HG03342 (cell line): Measurements from ENCODE around the gene PCCA.
"Not testable (repeated sequence)": the region's sequence is repeated elsewhere in the genome, so short reads cannot be mapped to it uniquely, and the experiment has no call there.

Experiments
- ATAC-seq: cut with Tn5 transposase; IDR thresholded peaks from one replicate; pipeline ENCODE4 v1.9.1; 2021; ENCODE audit warnings: mild to moderate bottlenecking, moderate library complexity; ENCODE audit not compliant: unreplicated experiment

PCCA gene

GRCh38 chr13:100234006-100234405 lies 145.1 kb downstream of the PCCA start:
- no peak for ATAC-seq

DNA sequence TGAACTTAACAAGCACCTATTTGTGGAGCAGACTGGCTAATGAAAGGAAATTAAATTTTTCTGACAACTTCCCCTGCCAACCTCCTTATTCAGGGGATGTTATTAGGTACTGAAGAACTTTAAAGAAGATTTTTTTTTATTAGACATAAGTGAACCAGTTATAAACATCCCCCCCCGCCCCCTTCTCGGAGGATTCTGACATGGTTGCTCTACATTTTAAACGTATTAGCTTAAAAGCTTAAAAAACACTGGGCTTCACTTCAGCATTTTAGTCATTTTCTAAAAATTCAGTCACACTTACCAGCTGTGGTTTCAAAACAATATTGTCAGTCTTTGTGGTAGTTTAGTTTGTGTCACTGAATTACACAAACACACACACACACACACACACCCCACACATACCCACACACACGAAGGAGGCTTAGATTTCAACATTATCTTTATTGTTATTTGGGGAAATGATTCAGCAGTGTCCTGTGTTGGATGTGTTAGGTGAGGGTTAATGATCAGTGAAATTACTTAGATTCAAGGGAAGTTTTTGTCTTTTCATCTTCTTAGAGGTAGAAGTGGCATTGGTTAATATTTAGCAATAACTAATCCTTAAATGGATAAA lies 145.7 kb downstream of the PCCA start:
- ATAC-seq, result no peak

DNA sequence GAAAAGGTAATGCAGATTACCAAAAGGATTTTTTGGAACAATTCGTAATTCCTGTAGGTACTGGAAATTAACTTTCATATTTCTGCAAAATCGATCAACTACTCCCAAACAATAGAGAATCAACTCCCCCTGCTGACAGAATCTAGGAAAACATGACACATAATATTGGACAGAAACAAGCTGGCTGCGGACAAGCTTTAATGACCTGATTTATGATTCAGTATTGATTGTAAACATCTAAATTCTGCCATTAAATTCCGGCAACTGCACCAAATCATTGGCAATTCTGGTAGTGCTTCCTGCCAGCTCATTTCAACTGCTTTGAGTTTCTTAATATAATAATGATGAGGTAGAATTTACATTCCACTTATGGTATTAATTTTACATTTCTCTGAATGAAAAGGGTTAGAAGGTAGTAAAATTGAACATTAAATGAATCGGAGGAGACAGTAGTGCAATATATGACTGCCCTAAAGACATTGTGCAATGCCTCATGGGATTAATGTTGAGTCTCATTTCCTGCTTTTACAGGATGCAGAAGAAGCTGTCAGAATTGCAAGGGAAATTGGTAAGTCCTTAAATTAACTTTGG lies 146.5 kb downstream of the PCCA start:
- peak; percentile 54 for ATAC-seq

GRCh38 chr13:100240109-100240779 lies 151.4 kb downstream of the PCCA start:
- ATAC-seq, result no peak

GRCh38 chr13:100244431-100244830 lies 155.5 kb downstream of the PCCA start:
- ATAC-seq, result no peak

DNA sequence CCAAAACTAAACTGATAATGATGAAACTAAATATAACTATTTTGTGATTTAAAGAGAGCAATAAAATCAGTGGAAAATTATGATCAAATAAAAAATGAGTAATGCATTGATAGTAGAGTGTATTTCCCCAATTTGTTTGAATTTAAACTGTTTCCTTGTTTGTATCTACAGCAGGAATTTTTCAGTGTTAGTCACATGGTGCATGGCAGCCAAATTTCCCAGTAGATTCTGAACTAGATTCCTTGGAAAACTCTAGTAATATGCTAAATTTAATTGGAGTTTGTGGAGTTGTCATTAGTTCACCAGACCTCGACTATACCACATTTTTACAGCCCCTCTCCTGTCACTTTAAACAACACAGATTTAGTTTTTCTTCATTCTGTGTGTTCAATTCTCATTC lies 156.2 kb downstream of the PCCA start:
- ATAC-seq, result no peak

GRCh38 chr13:100247937-100248336 lies 159.0 kb downstream of the PCCA start:
- no peak for ATAC-seq

DNA sequence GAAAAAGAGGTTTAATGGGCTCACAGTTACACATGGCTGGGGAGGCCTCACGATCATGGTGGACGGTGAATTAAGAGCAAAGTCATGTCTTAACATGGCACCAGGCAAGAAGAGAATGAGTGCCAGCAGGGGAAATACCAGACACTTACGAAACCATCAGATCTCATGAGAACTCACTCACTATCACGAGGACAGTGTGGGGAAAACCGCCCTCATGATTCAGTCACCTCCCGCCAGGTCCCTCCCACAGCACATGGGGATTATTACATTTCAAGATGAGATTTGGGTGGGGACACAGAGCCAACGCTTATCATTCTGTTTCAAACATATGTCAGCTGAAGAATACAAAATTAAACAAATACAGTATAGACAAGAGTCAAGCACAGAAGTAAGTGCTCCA lies 165.1 kb downstream of the PCCA start:
- no peak for ATAC-seq

DNA sequence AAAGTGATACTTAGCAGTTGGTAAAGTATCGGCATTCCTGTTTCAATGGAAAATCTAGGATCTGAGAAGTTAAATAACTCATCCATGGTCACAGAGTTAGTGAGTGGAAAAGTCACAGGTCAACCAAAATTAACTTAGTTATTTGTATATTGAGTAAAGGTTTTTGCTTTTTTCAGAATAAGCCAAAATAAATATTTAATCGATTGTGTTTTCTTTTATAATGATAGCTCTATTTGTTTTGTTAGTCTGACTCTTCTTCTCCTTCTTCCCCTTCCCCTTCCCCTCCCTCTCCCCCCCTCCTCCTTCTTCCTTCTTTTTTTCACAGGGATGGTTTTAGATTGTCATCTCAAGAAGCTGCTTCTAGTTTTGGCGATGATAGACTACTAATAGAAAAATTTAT lies 173.5 kb downstream of the PCCA start:
- ATAC-seq, result no peak

DNA sequence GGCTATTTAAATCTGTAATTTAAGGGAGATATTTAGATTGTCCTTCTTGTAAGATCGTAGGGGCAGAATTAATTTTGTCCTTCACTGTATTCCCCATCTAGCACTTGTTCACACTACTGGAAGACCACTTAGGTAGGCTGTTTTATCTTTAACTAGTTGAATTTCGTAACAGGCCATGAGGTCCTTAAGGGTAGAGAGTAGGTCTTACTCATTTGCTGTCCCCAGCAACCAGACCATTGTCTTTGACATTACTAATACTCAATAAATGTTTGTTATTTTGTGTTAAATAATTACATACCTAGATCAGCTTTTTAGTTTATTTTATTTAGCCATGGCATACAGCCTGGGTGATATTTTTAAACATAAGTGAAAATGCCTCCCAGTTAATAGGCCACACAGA lies 177.1 kb downstream of the PCCA start:
- no peak for ATAC-seq

DNA sequence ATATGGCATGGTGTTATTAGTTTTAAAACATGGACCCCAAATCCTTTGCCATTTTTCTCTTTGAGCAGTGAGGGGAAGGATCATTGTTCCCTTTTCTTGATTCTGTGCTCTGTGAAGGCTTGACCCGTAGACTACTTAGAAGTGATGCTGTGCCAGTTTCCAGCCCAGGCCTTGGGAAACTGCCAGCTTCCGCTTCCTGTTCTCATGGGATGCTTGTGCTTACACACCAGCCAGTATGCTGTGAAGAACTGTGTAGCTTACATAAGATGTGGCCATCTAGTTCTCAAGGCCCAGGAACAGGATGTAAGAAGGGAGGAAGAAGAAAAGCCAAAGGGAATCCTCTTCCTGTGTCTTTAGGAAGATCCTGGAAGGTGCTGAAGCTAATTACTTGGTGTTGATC lies 180.9 kb downstream of the PCCA start:
- no peak for ATAC-seq

GRCh38 chr13:100273138-100273537 lies 184.2 kb downstream of the PCCA start:
- no peak for ATAC-seq

- ATAC-seq, result no peak
These were observed 184.7 kb downstream of the PCCA start for GRCh38 chr13:100273552-100273951.

DNA sequence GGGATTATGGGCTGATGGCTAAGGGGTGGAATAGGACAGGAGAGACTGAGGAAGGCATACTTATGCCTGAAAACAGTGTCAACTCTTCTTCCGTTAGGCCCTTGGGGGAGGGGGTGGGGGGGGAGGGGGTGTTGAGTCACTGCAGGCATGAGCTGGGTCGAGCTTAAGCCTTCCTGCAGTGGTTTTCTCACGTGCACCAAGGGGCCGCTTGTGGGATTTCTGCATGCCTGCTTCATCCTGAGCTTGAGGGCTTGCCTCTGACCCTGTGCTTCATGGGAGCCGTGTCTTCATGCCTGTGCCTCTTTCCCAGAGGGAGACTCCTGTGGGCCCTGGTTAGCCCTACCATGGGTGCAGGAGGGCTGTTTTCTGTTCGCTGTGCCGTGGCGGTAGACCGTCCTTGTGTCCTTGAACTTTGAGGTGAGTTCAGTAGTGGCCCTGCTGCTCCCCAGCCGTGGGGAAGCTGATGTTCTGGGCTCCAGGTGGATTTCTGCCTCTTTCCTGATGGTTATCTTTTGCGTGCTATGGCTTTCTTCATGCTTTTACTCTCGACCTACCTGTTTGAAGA lies 186.1 kb downstream of the PCCA start:
- ATAC-seq, result no peak

- no peak for ATAC-seq
These were observed 186.9 kb downstream of the PCCA start for GRCh38 chr13:100275746-100276145.

GRCh38 chr13:100280681-100281080 lies 191.8 kb downstream of the PCCA start:
- ATAC-seq, result no peak

- ATAC-seq, result not testable (repeated sequence)
These were observed 193.4 kb downstream of the PCCA start for GRCh38 chr13:100282306-100282705.

- no peak for ATAC-seq
These were observed 201.4 kb downstream of the PCCA start for GRCh38 chr13:100290165-100290801.

- no peak for ATAC-seq
These were observed 202.7 kb downstream of the PCCA start for GRCh38 chr13:100291624-100292023.

GRCh38 chr13:100297413-100297812 lies 208.5 kb downstream of the PCCA start:
- no peak for ATAC-seq

DNA sequence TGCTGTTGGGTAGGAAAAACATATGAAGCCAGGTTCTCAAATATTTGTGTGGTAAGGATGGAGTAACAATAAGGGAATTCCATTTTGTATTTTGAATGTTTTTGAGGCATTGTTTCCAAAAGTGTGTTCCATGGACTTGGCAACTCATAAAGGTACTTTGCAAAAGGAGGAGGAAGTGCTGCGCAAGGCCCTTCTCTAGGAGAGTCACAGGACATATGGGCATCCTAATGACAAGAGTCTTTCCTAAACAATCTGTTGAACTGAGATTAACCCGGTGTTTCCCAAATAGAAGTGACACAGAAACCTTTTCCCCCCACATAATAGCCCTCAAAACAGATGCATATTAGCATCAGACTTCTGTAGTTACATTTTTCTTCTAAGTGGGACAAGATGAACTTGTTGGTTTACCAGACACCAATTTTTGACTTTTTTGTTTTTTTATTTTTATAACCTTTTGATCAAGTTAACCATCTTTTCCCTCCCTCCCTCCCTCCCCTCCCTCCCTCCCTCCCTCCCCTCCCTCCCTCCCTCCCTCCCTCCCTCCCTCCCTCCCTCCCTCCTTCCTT lies 209.3 kb downstream of the PCCA start:
- ATAC-seq, result no peak
